GM12874 (cell line): Measurements from ENCODE around the gene CSKMT.

Source experiments
- TF ChIP-seq, protein P1 (sequence below): IDR thresholded peaks from 2 replicates; pipeline ENCODE4 v1.5.1; 2011; ENCODE audit warnings: low read depth, mild to moderate bottlenecking, control low read depth, low read length, moderate library complexity; ENCODE audit not compliant: insufficient read depth

The CSKMT gene

DNA sequence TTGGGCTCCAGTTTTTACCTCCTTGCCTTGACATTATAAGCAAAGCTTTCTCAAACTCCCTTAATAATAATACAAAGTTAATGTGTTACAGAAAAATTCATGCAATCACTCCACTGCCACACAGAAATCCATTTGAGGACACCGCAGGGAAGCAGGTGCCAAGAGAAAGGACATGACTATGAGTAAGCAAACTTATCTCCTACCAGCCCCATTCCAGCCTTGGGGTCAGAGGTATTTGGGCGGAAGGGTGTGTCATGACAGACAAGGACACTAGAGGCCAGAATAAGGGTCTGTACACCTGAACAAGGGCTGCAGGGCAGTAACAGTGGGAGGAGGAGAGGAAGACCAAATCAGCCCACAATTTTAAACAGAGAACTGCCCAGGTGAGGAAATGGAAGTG, 48.2 kb downstream of the CSKMT start:
- TF ChIP-seq, protein P1, sequence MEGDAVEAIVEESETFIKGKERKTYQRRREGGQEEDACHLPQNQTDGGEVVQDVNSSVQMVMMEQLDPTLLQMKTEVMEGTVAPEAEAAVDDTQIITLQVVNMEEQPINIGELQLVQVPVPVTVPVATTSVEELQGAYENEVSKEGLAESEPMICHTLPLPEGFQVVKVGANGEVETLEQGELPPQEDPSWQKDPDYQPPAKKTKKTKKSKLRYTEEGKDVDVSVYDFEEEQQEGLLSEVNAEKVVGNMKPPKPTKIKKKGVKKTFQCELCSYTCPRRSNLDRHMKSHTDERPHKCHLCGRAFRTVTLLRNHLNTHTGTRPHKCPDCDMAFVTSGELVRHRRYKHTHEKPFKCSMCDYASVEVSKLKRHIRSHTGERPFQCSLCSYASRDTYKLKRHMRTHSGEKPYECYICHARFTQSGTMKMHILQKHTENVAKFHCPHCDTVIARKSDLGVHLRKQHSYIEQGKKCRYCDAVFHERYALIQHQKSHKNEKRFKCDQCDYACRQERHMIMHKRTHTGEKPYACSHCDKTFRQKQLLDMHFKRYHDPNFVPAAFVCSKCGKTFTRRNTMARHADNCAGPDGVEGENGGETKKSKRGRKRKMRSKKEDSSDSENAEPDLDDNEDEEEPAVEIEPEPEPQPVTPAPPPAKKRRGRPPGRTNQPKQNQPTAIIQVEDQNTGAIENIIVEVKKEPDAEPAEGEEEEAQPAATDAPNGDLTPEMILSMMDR = no peak

DNA sequence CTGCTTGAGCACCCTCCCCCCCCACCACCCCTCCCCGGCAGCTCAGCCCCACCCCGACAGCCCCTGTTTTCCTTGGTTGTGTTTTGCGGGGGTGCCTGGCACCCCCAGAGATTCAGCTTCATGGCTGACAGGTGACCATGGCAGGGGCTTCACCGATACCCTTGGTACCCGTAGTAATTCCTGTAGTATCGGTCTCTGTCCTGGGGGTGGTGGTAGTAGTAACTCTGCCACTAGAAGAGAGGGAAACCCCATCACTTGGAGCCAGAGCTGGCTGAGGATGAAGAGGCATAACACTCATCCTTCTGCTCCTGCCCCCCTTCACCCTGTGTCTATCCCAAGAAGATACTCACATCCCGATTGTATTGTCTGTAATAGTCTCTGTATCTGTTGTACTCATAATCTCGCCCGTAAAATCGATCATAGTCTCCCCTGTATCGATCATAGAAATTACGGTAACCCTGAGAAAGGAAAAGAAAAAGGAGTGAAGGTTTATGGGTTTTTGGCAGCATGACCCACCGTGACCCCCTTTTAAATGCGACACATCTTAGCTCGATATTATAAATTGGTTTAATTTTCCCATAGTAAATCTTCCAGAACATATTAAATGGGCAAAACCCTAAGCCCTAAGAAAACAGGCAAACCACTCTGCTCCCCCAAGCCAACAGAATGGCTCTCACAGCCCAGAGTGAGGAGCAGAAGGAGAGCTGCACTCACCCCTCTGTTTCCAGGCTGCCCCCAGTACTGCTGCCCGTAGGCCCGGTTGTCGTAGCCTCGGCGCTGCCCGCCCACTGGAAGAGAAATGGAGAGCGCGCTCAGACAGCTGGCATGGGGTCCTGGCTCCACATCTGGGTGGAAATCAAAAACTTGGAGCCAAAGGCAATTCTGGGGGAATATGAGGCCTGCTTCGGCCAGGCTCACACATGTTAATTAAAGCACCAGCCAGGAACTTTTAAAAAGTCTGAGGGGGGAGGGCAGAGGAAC, 50.3 kb downstream of the CSKMT start:
- TF ChIP-seq, protein P1 = no peak

DNA sequence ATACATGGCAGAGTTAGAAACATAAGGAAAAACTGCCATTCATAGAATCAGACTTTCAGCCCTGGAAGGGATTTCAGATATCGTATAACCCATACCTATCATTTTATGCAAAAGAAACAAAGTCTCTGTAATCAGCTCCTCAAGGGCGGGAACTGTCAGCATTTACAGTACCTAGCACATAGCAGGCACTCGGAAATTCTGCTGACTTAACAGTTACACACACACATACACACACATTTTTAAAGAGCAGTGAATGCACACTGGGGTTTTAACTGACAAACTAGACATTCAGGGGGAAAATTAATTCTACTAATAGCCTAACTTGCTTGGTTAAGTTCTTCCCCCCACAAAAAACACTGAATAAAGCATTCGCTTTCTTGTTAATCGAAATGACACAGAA, 51.1 kb downstream of the CSKMT start:
- TF ChIP-seq, protein P1 = no peak

- TF ChIP-seq, protein P1 = no peak
Measured at GRCh38 chr11:62716816-62717215, 51.7 kb downstream of the CSKMT start.
